Activated CD4-positive, alpha-beta T cell treated with anti-CD3 and anti-CD28 coated beads, Interleukin-2, Interleukin-4, amounts not matched to agents 100 ng/mL and 50 ng/mL, durations not matched to agents 16 hours and 8 hours (primary cell): ENCODE measurements around the gene SOD1.
"Not testable (repeated sequence)": the region's sequence is repeated elsewhere in the genome, so short reads cannot be mapped to it uniquely, and the experiment has no call there.

Experiments
- DNase-seq: peaks from one replicate; pipeline ENCODE4 v3.0.0-alpha.2; 2020; ENCODE audit warnings: low spot score

SOD1 gene

DNA sequence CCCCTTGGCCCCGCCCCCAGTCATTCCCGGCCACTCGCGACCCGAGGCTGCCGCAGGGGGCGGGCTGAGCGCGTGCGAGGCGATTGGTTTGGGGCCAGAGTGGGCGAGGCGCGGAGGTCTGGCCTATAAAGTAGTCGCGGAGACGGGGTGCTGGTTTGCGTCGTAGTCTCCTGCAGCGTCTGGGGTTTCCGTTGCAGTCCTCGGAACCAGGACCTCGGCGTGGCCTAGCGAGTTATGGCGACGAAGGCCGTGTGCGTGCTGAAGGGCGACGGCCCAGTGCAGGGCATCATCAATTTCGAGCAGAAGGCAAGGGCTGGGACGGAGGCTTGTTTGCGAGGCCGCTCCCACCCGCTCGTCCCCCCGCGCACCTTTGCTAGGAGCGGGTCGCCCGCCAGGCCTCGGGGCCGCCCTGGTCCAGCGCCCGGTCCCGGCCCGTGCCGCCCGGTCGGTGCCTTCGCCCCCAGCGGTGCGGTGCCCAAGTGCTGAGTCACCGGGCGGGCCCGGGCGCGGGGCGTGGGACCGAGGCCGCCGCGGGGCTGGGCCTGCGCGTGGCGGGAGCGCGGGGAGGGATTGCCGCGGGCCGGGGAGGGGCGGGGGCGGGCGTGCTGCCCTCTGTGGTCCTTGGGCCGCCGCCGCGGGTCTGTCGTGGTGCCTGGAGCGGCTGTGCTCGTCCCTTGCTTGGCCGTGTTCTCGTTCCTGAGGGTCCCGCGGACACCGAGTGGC lies at the start of gene SOD1:
TSS of gene SOD1 (plus strand) at position 158 of the 723 bp plus-strand sequence. CDS start at position 235, 77 bp downstream.
- peak; percentile 97 for DNase-seq

DNA sequence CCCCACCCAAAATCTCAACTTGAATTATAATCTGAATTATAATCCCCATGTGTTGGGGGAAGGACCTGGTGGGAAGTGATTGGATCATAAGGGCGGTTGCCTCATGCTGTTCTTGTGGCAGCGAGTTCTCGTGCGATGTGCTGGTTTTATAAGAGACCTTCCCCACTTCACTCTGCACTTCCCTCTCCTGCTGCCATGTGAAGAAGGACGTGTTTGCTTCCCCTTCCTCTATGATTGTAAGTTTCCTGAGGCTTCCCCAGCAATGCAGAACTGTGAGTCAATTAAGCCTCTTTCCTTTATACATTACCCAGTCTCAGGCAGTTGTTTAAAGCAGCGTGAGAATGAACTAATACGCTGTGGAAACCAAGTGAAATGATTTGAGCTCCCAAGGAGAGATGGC lies 48.0 kb upstream of the SOD1 start:
- no peak for DNase-seq

DNA sequence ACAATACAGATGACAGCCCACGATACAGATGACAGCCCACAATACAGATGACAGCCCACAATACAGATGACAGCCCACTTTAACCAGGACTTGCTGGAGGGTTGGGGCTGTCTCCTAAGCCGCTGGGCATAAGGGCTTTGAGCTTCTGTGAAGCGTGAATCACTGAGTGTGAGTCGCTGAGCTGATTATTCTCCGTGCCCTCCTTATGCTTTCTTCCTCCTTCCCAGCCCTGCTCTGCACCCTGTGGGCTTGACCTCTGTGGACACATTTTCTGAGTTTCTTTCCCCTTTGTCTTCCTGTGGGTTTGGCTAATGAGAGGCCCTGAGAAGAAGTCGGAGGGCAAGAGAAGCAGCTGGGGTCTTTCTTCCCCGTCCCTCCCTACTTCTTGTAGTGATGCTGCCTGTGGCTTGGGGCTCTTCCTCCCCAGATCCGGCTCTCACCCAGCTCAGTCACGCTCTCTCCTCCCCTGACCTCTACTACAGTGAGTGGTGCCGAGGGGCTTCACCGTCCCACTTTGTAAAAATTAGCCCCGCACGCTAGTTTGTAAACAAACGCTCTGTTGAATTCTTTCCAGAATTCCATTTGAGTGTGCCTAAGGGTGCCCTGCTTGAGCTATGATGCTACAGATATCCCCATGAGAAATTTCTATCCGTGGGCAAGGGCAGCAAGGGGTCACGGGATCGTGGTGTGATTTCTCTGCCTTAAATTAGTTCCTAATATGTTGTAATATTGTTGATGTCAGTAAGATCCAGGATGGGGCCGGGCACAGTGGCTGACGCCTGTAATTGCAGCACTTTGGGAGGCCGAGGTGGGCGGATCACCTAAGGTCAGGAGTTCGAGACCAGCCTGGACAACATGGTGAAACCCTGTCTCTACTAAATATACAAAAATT lies 46.4 kb upstream of the SOD1 start:
- no peak for DNase-seq

DNA sequence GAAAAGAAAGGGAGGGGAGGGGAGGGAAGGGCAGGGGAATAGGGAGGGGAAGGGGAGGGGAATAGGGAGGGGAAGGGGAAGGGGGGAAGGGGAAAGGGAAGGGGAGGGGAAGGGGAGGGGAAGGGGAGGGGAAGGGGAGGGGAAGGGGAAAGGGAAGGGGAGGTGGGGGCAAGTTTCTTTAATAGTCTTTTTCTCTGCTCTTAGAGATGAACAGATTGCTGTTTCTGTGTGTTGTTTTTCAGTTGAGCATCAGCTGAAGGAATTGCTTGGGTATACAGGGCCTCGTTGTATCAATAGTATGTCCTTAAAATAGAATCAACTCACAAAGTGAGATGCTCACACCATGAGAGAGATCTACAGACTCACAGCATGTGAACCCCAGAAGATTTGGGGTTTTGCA lies 44.8 kb upstream of the SOD1 start:
- DNase-seq, result no peak

DNA sequence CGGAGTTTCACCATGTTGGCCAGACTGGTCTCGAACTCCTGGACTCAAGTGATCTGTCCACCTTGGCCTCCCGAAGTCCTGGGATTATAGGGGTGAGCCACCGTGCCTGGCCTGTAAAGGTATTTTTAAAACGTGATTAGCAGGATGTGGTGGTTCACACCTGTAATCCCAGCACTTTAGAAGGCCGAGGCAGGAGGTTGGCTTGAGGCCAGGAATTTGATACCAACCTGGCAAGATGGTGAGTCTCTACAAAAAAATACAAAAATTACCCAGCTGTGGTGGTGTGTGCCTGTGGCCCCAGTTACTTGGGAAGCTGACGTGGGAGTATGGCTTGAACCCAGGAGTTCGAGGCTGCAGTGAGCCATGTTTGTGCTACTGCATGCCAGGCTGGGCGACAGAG lies 43.3 kb upstream of the SOD1 start:
- no peak for DNase-seq

DNA sequence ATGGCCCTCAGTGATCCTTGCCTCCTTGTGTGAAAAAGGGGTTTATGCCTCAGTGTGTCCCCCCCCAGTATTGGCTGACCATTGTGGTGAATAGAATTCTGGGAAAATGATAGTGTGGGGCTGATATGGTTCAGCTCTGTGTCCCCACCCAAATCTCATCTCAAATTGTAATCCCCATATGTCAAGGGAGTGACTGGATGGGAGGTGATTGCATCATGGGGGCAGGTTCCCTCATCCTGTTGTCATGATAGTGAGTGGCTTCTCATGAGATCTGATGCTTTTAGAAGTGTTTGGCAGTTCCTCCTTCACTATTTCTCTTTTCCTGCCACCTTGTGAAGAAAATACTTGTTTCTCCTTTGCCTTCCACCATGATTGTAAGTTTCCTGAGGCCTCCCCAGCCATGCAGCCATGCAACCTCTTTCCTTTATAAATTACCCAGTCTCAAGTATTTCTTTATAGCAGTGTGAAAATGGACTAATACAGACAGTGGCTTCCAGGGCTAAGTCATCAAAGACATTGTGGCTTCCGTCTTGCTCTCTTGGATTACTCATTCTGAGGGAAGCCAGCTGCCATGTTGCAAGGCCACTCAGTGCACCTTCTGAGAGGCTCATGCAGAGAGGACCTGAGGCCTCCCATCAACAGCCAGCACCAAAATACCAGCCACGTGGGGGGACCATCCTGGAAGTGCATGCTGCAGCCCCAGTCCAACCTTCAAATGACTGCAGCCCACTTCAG lies 40.6 kb upstream of the SOD1 start:
- DNase-seq, result peak; percentile 30

DNA sequence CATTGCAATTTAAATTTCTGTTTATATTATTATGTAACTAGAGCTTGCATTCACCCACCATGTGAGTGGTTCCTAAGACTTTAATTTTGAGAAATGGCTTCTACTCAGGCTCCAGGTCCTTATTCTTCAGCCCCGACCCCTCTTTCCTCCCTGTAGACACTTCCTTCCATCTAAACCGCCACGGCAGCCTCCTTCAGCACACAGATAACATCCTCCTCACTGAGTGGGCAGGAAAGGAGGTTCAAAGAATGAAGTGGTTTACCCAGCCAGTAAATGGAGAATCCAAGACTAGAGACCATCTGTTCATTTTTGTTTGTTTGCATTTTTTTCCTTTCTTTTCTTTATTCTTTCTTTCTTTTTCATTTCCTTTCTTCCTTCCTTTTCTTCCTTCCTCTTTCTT lies 37.1 kb upstream of the SOD1 start:
- no peak for DNase-seq

DNA sequence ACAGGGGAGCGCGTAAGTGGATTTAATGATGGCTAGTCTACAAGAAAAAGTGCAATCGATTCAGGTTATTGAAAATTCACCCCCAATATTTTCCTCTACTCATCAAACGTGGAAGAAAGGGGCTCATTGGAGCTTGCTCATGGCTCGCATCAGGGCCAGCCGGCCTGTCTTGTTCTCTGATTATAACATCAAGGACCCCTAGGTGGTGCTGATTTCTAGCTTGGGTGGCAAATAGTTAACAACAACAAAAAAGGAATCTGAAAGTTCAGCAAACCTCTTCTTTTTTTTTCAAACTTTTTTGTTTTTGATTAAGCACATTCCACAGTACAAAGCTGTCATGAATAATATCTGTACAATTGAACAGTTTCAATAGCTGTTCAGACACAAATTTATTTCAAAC lies 35.8 kb upstream of the SOD1 start:
- DNase-seq, result peak; percentile 10

DNA sequence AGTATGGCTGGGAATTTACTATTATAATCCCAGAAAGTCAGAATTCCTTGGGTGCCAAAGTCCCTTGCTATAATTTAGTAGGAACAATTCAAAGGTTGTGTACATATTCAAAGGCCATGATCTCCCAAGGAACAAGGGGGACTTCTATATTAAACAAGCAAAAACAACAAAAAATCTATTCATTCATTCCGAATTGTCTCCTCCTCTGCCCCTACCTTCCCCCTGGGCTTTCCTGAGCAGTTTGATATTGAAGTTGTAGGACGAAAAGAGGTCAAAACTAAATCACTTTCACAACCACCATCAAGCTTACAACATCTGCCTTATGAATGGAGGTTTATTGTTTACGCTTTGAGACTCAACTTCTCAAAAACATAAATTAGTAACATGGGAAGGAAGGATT lies 35.3 kb upstream of the SOD1 start:
- no peak for DNase-seq

DNA sequence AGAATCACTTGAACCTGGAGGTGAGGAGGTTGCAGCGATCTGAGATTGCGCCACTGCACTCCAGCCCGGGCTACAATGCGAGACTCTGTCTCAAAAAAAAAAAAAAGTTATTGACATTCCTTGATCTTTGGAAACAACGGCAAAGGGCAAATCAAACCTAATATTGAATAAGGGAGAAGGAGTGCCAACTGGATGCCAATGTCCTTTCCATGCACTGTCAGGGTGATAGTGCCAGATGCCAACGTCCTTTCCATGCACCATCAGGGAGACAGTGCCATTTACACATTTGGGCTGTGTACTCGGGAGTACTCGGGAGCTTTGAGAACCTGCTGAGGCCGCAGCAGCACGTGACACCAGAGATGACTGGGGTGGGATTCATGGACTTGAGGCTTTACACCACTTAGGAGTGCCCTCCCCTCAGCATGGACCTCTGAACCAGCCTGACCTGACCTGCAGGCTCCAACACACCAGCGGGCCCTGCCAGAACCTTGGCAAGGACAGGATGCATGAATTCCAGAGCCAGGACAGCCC lies 34.5 kb upstream of the SOD1 start:
- DNase-seq, result no peak

DNA sequence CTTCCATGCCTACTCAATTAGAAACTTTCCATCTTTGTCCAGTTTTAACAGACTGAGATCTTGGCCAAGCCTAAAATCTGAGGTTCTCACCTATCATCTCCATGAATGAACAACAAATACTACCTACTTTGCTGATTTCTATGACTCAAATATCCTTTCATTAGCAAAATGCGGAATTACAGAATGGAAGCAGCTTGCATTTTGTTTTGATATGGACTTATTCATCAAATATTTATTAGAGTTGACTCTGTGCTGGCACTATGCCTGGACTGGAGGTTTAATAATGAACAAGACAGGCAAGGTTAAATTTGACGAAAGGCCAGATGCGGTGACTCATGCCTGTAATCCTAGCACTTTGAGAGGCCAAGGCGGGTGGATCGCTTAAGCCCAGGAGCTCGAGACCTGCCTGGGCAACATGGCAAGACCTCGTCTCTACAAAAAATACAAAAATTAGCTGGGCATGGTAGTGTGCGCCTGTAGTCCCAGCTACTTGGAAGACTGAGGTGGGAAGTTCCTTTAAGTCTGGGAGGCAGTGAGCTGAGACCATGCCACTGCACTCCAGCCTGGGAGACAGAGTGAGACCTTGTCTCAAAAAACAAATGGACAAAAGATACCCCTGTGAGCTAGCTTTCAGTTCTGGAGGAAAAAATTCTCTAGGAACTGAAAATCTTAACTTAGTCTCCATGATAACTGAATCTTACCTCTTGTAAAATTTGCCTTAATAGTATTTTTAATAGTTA lies 29.4 kb upstream of the SOD1 start:
- DNase-seq, result no peak

DNA sequence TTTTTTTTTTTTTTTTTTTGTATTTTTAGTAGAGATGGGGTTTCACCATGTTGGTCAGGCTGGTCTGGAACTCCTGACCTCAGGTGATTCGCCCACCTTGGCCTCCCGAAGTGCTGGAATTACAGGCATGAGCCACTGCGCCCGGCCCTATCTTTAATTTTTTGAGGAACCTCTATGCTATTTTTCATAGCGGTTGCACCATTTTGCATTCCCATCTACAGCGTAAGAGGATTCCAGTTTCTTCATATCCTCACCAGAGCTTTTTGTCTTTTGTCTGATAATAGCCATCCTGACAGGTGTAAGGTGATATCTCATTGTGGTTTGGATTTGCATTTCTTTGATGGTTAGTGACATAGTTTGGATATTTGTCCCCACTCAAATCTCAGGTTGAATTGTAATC lies 27.6 kb upstream of the SOD1 start:
- DNase-seq, result not testable (repeated sequence)

DNA sequence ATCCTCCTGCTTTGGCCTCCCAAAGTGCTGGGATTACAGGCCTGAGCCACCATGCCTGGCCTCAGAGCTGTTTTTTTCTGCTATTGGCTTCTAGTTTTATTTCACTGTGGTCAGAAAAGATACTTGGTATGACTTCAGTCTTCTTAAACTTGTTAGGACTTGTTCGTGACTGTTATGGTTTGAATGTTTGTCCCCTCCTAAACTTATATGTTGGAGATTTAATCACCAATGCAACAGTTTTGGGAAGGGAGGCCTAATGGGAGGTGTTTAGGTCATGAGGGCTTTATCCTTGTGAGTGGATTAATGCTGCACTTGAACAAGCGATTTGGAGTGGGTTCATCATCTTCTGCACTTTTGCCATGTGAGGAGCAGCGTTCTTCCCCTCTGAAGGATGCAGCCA lies 24.5 kb upstream of the SOD1 start:
- DNase-seq, result no peak

DNA sequence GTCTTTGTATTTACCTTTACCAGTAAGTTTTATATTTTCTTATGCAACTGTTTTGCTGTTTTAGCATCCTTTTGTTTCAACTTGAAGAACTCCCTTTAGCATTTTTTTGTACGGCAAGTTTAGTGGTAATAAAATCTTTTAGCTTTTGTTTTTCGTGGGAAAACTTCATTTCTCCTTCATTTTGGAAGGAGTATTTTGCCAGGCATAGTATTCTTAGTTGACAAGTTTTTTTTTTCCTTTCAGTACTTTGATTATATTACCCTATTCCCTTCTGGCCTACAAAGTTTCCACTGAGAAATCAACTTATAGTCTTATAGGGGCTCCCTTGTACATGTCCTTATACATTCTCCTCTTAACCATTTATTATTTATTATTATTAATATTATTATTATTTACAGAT lies 22.6 kb upstream of the SOD1 start:
- DNase-seq, result no peak

DNA sequence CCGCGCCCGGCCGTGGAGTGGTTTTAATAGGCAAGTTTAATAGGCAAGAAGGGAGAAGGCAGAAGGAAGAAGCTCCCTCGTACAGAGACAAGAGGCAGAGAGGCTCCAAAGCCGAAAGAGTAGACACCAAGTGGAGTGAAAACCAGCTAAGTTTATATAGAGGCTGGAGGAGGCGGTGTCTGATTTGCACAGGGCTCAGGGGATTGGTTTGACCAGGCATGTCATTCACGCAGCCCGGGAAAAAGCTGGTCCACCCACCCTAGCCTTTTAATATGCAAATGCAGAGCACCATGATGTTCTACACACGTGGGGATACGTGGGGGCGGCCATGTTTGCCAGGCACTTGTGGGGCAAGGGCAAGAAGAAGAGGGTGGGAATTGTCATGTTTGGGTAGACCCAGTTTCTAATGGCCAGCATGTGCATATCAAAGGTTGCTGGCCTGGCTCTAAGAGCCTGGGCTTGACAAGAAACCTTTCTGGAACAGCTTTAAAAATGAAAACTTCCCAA lies 18.0 kb upstream of the SOD1 start:
- no peak for DNase-seq

DNA sequence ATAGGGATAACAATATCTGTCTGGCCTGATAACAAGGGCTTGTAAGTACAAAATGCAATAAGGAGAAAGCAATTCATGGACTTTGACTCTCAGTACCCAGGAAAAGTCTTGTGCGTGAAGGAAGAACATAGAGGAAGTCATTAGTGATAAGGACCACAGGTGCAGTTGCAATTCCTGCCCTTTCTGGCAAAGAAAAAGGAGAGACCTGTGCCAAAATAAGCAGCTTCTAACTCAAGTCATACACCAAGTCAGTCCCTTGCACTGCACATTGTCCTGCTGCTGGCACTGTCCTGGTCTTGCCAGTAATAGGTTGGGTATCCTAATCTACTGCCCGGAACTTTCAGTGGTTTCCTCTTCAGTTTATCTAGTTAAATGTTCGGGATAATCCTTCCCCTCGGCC lies 14.8 kb upstream of the SOD1 start:
- DNase-seq, result no peak

DNA sequence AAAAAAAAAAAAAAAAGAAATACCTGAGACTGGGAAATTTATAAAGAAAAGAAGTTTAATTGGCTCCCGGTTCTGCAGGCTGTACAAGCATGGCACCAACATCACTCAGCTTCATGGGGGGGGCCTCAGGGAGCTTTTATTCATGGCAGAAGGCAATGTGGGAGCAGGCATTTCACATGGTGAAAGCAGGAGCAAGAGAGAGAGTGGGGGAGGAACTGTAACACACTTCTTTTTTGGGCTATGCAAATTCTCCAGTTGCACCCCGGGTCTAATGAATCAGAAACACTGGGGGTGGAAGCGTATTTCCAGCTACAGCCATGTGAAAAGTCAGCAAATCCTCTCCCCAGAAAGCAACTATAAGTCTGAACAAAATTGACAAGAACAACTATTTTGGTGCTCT lies 11.8 kb upstream of the SOD1 start:
- no peak for DNase-seq

DNA sequence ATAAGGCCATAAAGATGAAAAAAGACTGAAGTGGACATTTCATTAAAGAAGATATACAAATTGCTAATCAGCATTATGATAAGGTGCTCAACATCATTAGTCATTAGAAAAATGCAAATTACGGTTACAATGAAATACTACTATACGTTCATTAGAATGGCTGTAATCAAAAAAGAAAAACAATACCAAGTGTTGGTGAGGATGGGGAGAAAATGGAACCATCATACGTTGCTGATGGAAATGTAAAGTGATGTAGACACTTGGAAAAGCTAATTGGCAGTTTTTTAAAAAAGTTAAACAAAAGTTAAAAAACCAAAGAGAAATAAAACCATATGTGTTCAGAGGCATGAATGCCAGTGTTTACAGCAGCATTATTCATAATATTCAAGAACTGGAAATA lies 8.6 kb upstream of the SOD1 start:
- DNase-seq, result no peak

DNA sequence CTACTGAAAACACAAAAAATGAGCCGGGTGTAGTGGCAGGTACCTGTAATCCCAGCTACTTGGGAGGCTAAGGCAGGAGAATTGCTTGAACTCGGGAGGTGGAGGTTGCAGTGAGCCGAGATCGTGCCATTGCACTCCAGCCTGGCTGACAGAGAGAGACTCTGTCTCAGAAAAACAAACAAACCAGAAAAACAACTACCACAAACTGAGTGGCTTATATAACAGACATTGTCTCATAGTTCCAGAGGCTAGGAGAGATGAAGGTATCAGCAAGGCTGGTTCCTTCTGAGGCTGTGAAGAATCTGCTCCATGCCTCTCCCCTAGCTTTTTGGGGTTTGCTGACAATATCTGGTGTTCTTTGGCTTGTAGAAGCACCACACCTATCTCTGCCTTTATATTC lies 8.0 kb upstream of the SOD1 start:
- DNase-seq, result not testable (repeated sequence)

DNA sequence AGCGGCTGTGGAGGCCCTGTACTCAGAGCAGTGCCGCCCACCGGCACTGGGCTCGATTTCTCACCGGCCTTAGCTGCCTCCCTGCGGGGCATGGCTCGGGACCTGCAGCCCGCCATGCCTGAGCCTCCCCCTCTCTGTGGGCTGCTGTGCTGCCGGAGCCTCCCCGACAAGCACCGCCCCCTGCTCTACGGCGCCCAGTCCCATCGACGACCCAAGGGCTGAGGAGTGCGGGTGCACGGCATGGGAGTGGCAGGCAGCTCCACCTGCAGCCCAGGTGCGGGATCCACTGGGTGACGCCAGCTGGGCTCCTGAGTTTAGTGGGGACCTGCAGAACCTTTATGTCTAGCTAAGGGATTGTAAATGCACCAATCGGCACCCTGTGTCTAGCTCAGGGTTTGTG lies 5.2 kb upstream of the SOD1 start:
- no peak for DNase-seq

DNA sequence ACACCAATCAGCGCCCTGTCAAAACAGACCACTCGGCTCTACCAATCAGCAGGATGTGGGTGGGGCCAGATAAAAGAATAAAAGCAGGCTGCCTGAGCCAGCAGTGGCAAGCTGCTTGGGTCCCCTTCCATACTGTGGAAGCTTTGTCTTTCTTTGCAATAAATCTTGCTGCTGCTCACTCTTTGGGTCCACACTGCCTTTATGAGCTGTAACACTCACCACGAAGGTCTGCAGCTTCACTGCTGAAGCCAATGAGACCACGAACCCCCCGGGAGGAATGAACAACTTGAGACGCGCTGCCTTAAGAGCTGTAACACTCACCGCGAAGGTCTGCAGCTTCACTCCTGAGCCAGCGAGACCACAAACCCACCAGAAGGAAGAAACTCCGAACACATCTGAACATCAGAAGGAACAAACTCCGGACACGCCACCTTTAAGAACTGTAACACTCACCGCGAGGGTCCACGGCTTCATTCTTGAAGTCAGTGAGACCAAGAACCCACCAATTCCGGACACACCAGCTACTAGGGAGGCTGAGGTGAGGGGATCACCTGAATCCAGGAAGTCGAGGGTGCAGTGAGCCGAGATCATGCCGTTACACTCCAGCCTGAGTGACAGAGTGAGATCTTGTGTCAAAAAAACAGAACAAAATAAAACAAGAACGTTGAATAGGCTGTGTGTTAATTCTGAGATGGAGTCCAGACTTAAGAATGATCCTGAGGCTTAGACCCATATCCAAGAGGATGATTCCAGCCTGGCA lies 4.5 kb upstream of the SOD1 start:
- DNase-seq, result not testable (repeated sequence)
